ENCODE measurements around the gene POU3F1.
"Not testable (repeated sequence)": the region's sequence is repeated elsewhere in the genome, so short reads cannot be mapped to it uniquely, and the experiment has no call there.

The POU3F1 gene

DNA sequence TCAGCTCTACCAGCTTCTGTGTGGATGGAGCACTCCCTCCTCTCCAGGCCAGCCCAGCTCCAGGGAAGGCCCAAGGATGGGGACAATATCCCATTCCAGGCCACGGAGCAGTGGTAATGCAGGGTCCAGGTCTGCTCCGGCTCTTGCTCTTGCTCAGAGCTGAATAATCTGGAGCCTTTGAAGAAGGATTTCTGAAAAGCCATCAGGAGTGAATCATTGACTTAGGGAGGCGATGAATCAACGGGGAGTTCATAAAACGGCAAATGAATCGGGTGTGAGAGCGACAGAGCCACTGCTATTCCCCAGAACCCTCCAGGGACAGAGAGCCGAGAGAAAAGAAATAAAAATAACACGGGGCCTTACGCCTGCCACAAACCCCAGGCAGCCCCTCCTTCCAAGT, 7.7 kb downstream of the POU3F1 start:
- DNase-seq (ENCODE audit: low spot score): peak; percentile 13
- TF ChIP-seq CTCF (IDR thresholded peaks at IDR 0.05; ENCODE audit: borderline replicate concordance, control extremely low read depth, extremely low read depth, insufficient read depth, missing control alignments): no peak
- in situ Hi-C loops (cut with MboI; ENCODE audit: low sequenced_read_pairs, unreplicated experiment): loop anchor here (25.0 kb wide), 1 partner anchor 773 kb away; no protein-coding TSS in a partner anchor

DNA sequence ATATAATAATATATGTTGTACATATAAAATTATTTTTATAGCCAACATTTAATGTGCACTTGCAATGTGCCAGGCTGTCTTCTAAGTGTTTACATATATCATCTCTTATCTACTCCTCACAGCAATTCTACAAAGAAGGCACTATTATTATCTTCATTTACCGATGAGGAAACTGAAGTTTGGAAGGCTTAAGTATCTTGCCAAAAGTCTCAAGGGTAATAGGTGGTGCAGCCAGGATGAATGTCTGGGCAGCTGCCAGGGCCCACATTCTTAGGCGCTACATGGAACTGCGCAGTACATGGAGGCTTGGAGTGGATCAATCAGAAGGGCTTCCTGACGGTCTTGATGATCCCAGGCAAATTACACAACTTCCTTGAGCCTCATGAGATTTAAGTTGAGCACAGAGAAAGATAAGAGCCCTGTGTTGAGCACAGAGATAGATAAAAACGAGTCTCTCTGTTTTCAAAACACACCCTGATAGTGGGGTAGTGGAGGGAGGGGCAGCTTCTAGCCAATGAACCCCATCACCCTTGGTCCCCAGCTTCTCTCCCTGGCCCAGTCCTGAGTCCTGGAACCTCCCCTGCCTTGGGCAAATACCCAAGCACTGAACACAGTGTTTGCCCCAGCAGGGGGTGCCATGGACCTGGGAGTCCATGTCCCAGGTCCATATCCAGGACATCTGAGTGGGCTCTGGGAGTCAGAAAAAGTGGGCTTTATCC, 9.2 kb downstream of the POU3F1 start:
- in situ Hi-C loops (cut with MboI; ENCODE audit: low sequenced_read_pairs, unreplicated experiment): loop anchor here (25.0 kb wide), 1 partner anchor 775 kb away; no protein-coding TSS in a partner anchor
- no peak for TF ChIP-seq CTCF (IDR thresholded peaks at IDR 0.05; ENCODE audit: borderline replicate concordance, control extremely low read depth, extremely low read depth, insufficient read depth, missing control alignments)
- DNase-seq (ENCODE audit: low spot score): peak; percentile 48

- TF ChIP-seq CTCF (IDR thresholded peaks at IDR 0.05; ENCODE audit: borderline replicate concordance, control extremely low read depth, extremely low read depth, insufficient read depth, missing control alignments): no peak
- in situ Hi-C loops (cut with MboI; ENCODE audit: low sequenced_read_pairs, unreplicated experiment): loop anchor here (25.0 kb wide), 1 partner anchor 777 kb away; no protein-coding TSS in a partner anchor
- no peak for DNase-seq (ENCODE audit: low spot score)
Measured at GRCh38 chr1:38034871-38035270, 11.7 kb downstream of the POU3F1 start.

- DNase-seq (ENCODE audit: low spot score): not testable (repeated sequence)
- in situ Hi-C loops (cut with MboI; ENCODE audit: low sequenced_read_pairs, unreplicated experiment): loop anchor here (25.0 kb wide), 1 partner anchor 779 kb away; no protein-coding TSS in a partner anchor
Measured at GRCh38 chr1:38032992-38033391, 13.6 kb downstream of the POU3F1 start.

DNA sequence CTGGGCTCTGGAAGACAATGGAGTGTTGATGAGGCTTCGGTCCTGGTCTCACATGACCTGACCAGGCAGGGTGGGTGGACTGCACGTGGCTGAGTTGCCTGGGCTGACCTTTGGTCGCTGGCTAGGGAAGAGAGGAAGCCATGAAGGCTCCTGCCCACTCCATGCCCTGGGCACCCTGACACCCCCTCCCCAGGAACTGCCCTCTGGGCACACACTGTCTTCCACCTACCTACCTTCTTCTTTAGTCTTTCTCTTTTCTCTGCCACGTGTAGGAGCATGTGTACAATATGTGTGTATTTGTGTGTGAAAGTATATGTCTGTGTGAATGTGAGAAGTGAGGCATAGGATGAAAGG, 15.1 kb downstream of the POU3F1 start:
- no peak for TF ChIP-seq CTCF (IDR thresholded peaks at IDR 0.05; ENCODE audit: borderline replicate concordance, control extremely low read depth, extremely low read depth, insufficient read depth, missing control alignments)

GRCh38 chr1:38030596-38031512, 15.7 kb downstream of the POU3F1 start:
- peak; percentile 27 for DNase-seq (ENCODE audit: low spot score)
- in situ Hi-C loops (cut with MboI; ENCODE audit: low sequenced_read_pairs, unreplicated experiment): loop anchor here (25.0 kb wide), 1 partner anchor 781 kb away; no protein-coding TSS in a partner anchor
- TF ChIP-seq CTCF (IDR thresholded peaks at IDR 0.05; ENCODE audit: borderline replicate concordance, control extremely low read depth, extremely low read depth, insufficient read depth, missing control alignments): no peak

More for the DNA sequence above, 15.1 kb downstream of the POU3F1 start:
- in situ Hi-C loops (cut with MboI; ENCODE audit: low sequenced_read_pairs, unreplicated experiment): loop anchor here (25.0 kb wide), 1 partner anchor 781 kb away; no protein-coding TSS in a partner anchor
- no peak for DNase-seq (ENCODE audit: low spot score)

All from GM13976 (cell line).